Glomerular visceral epithelial cell (primary cell): ENCODE data around the gene ZNF444.
A peak's percentile ranks its signal among the peaks of the same experiment; 100 is the strongest.
"Not testable (repeated sequence)": the region's sequence is repeated elsewhere in the genome, so short reads cannot be mapped to it uniquely, and the experiment has no call there.

Experiments
- DNase-seq: peaks from one replicate; pipeline ENCODE4 v3.0.0-alpha.2; 2016; ENCODE audit errors: extremely low spot score

ZNF444 gene

GRCh38 chr19:56145698-56146097 is 4.6 kb downstream of the ZNF444 start:
- DNase-seq: no peak

DNA sequence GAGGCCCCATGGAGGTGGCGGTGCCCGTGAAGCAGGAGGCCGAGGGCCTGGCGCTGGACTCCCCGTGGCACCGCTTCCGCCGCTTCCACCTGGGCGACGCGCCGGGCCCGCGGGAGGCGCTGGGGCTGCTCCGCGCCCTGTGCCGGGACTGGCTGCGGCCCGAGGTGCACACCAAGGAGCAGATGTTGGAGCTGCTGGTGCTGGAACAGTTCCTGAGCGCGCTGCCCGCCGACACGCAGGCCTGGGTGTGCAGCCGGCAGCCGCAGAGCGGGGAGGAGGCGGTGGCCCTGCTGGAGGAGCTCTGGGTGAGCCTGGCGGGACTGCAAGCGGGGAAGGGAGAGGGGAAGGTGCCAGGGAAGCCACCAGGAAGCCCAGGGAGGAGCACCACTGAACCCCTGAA is 5.8 kb downstream of the ZNF444 start:
- DNase-seq: no peak

- no peak for DNase-seq
Measured at GRCh38 chr19:56147307-56147706, 6.2 kb downstream of the ZNF444 start.

DNA sequence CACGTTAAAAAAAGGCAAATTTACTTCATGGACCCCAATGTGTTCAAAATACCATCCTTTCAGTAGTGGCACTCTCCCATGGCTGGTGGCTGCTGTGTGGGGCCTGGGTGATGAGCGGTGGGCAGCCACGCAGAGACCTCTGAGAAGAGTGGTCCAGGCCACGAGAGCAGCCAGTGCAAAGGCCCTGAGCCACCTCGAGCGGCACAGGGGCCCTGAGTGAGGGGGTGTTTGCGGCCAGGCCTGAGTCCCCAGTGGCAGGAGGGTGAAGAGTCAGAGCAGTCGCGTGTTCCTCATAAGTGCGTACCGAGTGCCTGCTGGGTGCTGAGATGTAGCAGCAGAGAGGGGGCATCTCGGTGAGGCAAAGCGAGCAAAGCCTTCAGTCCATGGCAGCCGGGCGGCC is 7.0 kb downstream of the ZNF444 start:
- no peak for DNase-seq

DNA sequence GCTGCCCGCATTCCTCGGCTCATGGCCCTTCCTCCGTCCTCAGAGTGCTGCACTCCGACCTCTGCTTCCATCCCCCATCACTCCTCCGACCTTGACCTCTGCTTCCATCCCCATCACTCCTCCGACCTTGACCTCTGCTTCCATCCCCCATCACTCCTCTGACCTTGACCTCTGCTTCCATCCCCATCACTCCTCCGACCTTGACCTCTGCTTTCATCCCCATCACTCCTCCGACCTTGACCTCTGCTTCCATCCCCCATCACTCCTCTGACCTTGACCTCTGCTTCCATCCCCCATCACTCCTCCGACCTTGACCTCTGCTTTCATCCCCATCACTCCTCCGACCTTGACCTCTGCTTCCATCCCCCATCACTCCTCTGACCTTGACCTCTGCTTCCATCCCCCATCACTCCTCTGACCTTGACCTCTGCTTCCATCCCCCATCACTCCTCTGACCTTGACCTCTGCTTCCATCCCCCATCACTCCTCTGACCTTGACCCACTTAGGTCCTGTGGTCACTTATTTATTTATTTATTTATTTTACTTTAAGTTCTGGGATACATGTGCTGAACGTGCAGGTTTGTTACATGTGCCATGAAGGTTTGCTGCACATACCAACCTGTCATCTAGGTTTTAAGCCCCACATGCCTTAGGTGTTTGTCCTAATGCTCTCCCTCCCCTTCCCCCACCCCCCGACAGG is 8.0 kb downstream of the ZNF444 start:
- DNase-seq: not testable (repeated sequence)

- no peak for DNase-seq
Measured at GRCh38 chr19:56149656-56150038, 8.6 kb downstream of the ZNF444 start.

- DNase-seq: no peak
Measured at GRCh38 chr19:56150358-56150757, 9.3 kb downstream of the ZNF444 start.

GRCh38 chr19:56152644-56153043 is 11.6 kb downstream of the ZNF444 start:
- DNase-seq: no peak

DNA sequence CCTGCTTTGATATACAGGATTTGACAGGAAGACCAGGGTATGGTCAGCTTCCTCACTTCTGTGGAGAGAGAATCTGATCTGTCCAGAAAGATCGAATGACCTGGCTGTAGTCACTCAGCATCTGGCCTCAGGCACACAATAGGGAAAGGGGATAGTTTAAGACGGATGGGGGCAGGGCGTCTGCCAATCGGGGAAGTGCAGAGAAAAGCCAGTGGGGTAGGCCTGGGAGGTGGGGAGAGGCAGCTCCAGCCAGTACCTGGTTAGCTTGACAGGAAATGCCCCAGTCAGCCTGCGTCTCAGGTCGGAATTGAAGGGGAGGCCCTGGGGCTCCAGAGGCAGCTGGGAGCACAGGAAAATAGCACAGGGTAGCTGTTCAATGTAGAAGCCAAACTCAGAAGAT is 12.4 kb downstream of the ZNF444 start:
- no peak for DNase-seq

DNA sequence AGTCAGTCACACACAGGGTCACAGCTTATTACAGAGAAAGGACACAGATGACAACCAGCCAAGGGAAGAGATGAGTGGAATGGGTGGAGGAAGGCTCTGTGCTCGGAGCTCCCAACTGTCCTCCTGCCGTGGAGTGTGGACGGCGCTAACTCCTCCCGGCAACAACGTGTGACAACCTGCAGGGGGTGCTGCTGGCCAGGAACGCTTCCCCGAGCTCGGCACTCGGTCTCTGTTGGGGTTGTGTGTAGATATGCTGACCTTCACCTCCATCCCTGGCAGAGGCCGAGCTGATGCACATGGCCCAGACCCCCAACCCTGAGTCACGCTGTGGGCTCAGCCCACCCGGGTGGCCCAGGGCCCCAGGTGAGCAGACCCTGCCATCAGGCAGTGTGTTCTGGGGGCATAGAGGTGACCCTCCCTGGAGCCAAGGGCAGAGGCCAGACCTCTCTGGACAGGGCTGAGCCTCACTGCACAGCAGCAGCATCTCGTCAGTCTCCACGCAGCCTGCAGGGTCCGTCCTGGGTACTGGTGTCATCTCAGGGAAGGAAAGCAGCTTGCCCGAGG is 14.1 kb downstream of the ZNF444 start:
- DNase-seq: no peak

DNA sequence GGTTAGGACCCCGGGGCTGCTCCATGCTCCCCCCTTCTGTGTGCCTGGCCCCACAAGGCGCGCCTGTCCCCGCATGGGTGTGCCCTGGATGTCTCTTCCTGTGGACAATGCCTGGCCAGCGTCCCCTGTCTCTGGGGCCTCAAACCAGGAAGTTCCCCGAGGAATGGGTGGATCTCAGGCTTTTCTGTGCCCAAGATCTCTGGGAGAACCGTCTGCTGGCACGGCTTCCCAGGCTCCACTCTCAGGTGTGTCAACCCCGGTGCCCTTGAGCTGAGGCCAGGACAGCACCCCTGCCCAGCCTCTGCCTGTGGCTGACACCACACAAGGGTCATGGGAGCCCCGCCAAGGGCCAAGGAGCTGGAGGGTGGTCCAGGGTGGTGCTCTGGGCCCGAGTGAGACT is 15.7 kb downstream of the ZNF444 start:
- no peak for DNase-seq

DNA sequence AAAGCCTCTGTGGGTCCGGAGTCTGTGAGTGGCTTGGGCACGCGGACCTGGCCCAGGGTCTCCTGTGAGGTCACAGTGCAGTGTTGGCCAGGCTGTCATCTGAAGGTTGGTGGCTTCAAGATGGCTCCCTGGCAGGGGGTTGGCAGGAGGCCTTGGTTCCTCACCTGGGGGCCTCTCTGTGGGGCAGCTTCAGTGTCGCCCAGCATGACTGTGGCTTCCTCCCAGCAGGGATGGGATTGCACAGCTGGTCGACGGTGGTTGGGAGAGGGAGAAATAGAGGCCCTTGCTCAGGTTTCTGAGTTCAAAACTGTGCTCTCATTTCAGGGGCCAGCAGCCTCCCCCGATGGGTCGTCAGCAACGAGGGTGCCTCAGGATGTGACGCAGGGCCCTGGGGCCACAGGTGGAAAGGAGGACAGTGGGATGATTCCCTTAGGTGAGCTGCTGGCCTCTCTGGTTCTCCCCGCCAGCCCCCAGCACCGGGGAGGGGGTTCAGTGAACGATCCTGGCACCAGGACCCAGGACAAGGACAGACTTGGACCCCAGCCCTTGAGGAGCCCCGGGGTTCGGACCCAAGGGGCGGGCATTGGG is 17.2 kb downstream of the ZNF444 start:
- no peak for DNase-seq

GRCh38 chr19:56159009-56159559 is 18.0 kb downstream of the ZNF444 start:
- no peak for DNase-seq

DNA sequence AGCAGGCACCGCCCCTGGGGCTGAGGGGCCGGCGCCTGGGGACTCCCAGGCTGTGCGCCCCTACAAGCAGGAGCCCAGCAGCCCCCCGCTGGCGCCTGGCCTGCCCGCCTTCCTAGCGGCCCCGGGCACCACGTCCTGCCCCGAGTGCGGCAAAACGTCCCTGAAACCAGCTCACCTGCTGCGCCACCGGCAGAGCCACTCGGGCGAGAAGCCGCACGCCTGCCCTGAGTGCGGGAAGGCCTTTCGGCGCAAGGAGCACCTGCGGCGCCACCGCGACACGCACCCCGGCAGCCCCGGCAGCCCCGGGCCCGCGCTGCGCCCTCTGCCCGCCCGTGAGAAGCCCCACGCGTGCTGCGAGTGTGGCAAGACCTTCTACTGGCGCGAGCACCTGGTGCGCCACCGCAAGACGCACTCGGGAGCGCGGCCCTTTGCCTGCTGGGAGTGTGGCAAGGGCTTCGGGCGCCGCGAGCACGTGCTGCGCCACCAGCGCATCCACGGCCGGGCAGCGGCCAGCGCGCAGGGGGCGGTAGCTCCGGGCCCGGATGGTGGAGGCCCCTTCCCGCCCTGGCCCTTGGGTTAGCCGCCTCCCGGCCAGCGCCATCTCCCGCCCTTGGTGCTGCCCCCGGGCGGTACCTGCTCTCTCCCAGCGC is 18.7 kb downstream of the ZNF444 start:
- no peak for DNase-seq

DNA sequence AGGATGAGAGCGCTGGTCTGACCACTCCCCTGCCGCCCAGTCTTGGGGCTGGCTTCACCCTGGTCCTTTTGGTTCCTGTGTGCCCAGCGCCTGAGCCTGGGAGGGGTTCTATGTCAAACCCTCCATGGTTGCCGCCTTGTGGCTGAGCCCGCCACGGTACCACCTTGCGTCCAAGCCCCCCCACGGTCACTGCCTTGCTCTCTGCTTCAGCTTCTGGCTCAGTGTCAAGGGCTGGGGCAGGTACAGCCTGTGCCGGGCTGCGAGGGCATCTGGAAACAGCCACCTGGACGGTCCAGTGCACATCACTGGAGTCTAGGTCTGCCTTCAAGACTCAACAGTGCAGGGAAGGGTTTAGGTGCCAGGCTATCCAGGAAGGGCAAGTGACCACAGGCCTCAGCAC is 20.4 kb downstream of the ZNF444 start:
- DNase-seq: no peak

GRCh38 chr19:56162258-56162657 is 21.2 kb downstream of the ZNF444 start:
- DNase-seq: peak; percentile 38

DNA sequence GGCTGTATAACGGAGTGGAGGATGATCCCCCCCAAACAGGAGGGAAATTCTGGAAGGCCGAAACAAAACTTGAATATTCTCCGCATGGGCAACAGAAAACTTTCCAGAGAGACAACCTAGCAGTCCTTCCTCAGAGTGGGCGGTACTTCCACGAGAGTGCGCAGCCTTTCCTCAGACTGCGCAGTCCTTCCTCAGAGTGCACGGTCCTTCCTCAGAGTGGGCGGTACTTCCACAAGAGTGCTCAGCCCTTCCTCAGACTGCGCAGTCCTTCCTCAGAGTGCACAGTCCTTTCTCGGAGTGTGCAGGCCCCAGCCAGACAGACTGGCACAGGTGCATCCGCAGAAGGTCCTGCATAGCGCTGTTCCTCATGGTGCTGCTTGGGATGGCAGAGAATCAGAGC is 22.0 kb downstream of the ZNF444 start:
- no peak for DNase-seq

GRCh38 chr19:56167064-56167578 is 26.0 kb downstream of the ZNF444 start:
- DNase-seq: no peak

DNA sequence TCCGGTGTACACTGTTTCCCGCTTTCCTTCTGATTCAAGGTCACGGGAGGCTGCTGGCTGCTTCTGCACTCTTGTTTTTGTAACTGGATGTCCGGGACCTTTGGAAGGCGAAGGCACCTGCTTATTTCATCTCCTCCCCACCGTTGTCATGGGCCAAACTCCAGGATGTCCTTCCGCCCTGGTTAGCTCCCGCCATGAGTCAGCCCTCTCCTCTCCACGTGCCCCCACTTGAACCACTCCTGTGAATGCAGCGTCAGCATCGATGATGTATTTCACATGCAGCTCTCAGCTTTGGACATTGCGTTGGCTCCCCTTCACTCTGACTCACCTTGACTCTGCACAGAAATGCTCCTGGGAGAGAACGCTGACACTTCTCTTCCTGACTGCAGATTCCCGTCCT is 29.2 kb downstream of the ZNF444 start:
- DNase-seq: peak; percentile 90

DNA sequence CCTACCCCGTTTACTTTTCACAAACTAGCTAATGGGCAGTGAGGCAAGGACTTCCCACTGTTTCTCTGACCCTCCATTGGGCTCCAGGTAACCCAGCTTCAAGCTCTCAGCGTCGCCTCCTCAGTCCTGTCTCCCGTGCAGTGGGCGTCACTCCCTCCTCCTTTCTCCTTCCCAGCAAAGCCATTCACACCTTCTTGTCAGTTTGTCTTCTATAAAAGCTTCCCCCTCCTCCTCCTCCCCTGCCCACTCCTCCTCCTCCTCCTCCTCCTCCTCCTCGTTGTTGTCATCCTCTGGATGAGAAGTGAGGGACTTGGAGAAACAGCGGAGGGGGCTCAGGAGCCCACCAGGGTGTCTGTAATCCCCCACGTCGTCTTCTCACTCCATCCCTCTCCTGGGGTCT is 33.0 kb downstream of the ZNF444 start:
- DNase-seq: no peak

DNA sequence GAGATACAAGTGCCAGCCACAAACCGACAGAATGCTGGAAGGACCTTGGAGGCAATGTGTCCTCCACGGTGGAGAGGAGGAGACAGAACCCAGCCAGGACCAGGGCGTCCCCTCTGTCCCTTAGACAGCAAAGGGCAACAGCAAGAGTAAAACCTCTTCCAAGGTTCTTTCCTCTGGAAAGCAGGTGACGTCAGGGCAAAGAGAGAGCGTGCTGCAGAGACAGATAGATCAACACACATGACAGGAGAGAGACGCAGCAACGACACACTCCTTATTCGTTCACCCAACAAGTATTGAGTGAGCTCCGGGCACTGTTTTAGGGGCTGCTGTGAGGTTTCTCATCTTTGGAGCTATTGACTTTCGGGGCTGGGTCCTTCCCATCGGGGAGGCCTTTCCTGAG is 33.5 kb downstream of the ZNF444 start:
- DNase-seq: no peak

- not testable (repeated sequence) for DNase-seq
Measured at GRCh38 chr19:56175861-56176307, 34.8 kb downstream of the ZNF444 start, which contains the start of gene GALP. Gene GALP, plus strand, starts transcription at chr19:56176008. Its CDS starts 1,101 bp downstream, at chr19:56177109.
